ENCODE data around the gene IRF3. TPM values are rescaled to one million over a fixed set of nuclear protein-coding genes. Genes with fewer than 3 reads are reported as not detected.

The IRF3 gene, protein sequence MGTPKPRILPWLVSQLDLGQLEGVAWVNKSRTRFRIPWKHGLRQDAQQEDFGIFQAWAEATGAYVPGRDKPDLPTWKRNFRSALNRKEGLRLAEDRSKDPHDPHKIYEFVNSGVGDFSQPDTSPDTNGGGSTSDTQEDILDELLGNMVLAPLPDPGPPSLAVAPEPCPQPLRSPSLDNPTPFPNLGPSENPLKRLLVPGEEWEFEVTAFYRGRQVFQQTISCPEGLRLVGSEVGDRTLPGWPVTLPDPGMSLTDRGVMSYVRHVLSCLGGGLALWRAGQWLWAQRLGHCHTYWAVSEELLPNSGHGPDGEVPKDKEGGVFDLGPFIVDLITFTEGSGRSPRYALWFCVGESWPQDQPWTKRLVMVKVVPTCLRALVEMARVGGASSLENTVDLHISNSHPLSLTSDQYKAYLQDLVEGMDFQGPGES
- total RNA-seq (2021), result 185 and 205 TPM in 2 replicates
- long read RNA-seq, transcript IRF3-228 (8 exons, 1,556 nt), result minor isoform, 31 of 559 reads
- long read RNA-seq, transcript IRF3-221 (8 exons, 1,468 nt), result minor isoform, 18 of 559 reads
- long read RNA-seq, transcript IRF3-222 (6 exons, 1,117 nt), result minor isoform, 9 of 559 reads
- long read RNA-seq, transcript IRF3-203 (8 exons, 1,613 nt), result major isoform, 234 of 559 reads
- long read RNA-seq, partial matches to known transcripts, result 14 of 559 reads
- long read RNA-seq, other reads (novel, unspliced or antisense), result 234 of 559 reads

DNA sequence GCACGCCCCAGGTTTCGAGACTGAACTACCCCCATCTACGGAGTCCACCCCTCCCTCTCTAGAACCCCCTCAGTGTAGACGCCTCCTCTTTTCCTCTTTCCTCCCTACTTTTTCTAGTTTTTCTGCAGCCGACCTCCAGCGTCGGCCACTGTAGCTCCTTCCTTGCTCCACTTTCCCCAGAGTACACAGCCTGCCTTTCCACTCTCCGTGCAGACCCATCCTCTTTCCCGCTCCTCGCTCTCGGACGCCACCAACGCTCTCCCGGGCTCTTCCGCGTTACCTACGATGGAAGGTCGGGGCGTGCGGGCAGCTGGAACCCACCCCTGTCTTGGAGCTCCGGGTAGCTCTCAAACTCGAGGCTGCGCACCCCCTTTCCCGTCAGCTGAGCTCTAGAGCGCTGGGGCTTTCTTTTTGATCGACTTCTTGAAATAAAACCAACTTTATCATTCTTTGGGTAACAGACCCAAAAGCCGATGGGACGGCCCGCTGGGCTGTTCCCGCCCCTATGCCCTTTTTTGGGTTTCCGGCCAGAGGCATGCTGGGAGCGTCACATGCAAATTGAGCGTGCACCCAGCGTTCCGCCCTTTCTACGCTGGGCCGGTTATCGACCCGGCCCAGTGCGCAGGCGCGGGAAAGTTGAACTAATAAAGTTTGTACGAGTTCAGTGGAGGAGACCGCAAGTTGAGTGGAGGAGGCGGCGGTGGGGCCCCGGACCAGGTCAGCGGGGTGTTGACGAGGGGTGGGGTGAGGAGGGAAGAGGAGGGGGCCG is at the start of gene IRF3, which contains the start of gene BCL2L12:
Gene IRF3 (minus strand): TSS at position 507 of the 769 bp plus-strand sequence. CDS start 1,019 bp downstream, outside the sequence.
Gene BCL2L12 (plus strand): TSS at position 583 of the 769 bp plus-strand sequence. CDS start 760 bp downstream, outside the sequence.
- no peak within 1 kb of the TSS for H2BK120ac ChIP-seq (ENCODE audit: low read depth, low read length, poor library complexity, severe bottlenecking)
- H3K27me3 ChIP-seq (ENCODE audit: insufficient read depth, low read length), result no peaks in the 10 kb centered on the region
- H2AFZ ChIP-seq (ENCODE audit: low read length), result no peak within 1 kb of the TSS
- H3K4me2 ChIP-seq (ENCODE audit: insufficient read depth, insufficient read length, low read length), result peak within 1 kb of the TSS; percentile 99
- H3K14ac ChIP-seq (ENCODE audit: insufficient read depth, low read length), result peak within 1 kb of the TSS; percentile 74
- H3K9me3 ChIP-seq (ENCODE audit: control insufficient read depth, low read depth, low read length), result no peaks in the 10 kb centered on the region
- H3K56ac ChIP-seq (ENCODE audit: insufficient read length, low read depth, low read length), result peak within 1 kb of the TSS; percentile 37
- Mint-ChIP-seq H3K4me3 (peak within 1 kb of the TSS; percentile 99 to 100), H3K36me3 (ENCODE audit: insufficient read depth in 1 of 3, low read depth in 3 of 3) (peaks cover 35 to 59% (median 56%) of the 10 kb centered on the region in 3 experiments; a peak in 6 of 7 replicates), H3K9me3 (peaks cover 0 to 1% of the 10 kb centered on the region in 2 experiments; a peak in 3 of 5 replicates), H3K27me3 (ENCODE audit: low read depth) (peaks cover 3% of the 10 kb centered on the region), H3K27ac (peak within 1 kb of the TSS; percentile 96 to 99 (median 96)), H3K4me1 (peaks cover 12 to 37% of the 10 kb centered on the region in 2 experiments)
- H3K4ac ChIP-seq (ENCODE audit: low read depth, low read length), result no peak within 1 kb of the TSS; the same call in 1 of the 2 replicates
- peak; percentile 94 for DNase-seq
- no peaks in the 10 kb centered on the region for H3K4me1 ChIP-seq (ENCODE audit: insufficient read depth, low read length)
- peak within 1 kb of the TSS; percentile 88 for H3K9ac ChIP-seq (ENCODE audit: extremely low read depth, insufficient read length, low read length)
- H2BK12ac ChIP-seq (ENCODE audit: insufficient read length, low read depth, low read length), result no peak within 1 kb of the TSS
- H2BK5ac ChIP-seq (ENCODE audit: insufficient read length, low read length), result no peak within 1 kb of the TSS
- peak within 1 kb of the TSS; percentile 54 for H3K27ac ChIP-seq (ENCODE audit: insufficient read length, low read depth, low read length)
- peak within 1 kb of the TSS; percentile 9 for H3K23ac ChIP-seq (ENCODE audit: insufficient read length, low read depth, low read length)
- WGBS (ENCODE audit: extremely low coverage, insufficient read length, low lambda C conversion rate), result no CpG with 5 or more reads among the region's 50 CpGs
- no peak within 1 kb of the TSS for H2AK5ac ChIP-seq (ENCODE audit: insufficient read length, low read length)
- no peak within 1 kb of the TSS for H4K8ac ChIP-seq (replicated peaks; ENCODE audit: insufficient read length, low read depth, low read length)
- H4K91ac ChIP-seq (ENCODE audit: insufficient read length, low read depth, low read length), result no peak within 1 kb of the TSS
- H3K23me2 ChIP-seq (ENCODE audit: insufficient read length, low read depth, low read length, poor library complexity, severe bottlenecking), result peaks cover 18% of the 10 kb centered on the region
- peak within 1 kb of the TSS; percentile 56 for H3K18ac ChIP-seq (ENCODE audit: insufficient read length, low read depth, low read length)
- no peaks in the 10 kb centered on the region for H4K20me1 ChIP-seq (ENCODE audit: control insufficient read depth, insufficient read depth, insufficient read length)
- H3K79me1 ChIP-seq (ENCODE audit: insufficient read depth, low read depth, low read length, poor library complexity, severe bottlenecking), result peaks cover 11% of the 10 kb centered on the region
- TF ChIP-seq, protein P1, sequence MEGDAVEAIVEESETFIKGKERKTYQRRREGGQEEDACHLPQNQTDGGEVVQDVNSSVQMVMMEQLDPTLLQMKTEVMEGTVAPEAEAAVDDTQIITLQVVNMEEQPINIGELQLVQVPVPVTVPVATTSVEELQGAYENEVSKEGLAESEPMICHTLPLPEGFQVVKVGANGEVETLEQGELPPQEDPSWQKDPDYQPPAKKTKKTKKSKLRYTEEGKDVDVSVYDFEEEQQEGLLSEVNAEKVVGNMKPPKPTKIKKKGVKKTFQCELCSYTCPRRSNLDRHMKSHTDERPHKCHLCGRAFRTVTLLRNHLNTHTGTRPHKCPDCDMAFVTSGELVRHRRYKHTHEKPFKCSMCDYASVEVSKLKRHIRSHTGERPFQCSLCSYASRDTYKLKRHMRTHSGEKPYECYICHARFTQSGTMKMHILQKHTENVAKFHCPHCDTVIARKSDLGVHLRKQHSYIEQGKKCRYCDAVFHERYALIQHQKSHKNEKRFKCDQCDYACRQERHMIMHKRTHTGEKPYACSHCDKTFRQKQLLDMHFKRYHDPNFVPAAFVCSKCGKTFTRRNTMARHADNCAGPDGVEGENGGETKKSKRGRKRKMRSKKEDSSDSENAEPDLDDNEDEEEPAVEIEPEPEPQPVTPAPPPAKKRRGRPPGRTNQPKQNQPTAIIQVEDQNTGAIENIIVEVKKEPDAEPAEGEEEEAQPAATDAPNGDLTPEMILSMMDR (conservative IDR thresholded peaks at IDR 0.05), result no peak
- H4K5ac ChIP-seq (ENCODE audit: insufficient read length, low read depth, low read length), result no peak within 1 kb of the TSS
- peaks cover 5% of the 10 kb centered on the region; the same call in 1 of the 2 replicates for H3K79me2 ChIP-seq (ENCODE audit: insufficient read depth, low read length)
- no peak within 1 kb of the TSS for H2BK20ac ChIP-seq (ENCODE audit: low read depth, low read length, poor library complexity, severe bottlenecking)
- no peak within 1 kb of the TSS for H3T11ph ChIP-seq (ENCODE audit: low read length)
- no peak within 1 kb of the TSS for H2BK15ac ChIP-seq (ENCODE audit: low read depth, low read length)
